BE2C (cell line): ENCODE results near the gene PRR23E.

Experiments
- DNase-seq: peaks from one replicate; pipeline ENCODE4 v3.0.0-alpha.2; 2020
- H3K27me3 ChIP-seq: fragments of 250-450 bp; sonication (Bioruptor Pico); 2 replicates; pipeline ENCODE4 v1.5.1; 2020; ENCODE audit warnings: mild to moderate bottlenecking
- H3K36me3 ChIP-seq: fragments of 250-450 bp; sonication (Bioruptor Pico); 2 replicates; pipeline ENCODE4 v1.5.1; 2020; ENCODE audit warnings: mild to moderate bottlenecking
- H3K4me1 ChIP-seq: fragments of 250-450 bp; sonication (Bioruptor Pico); 2 replicates; pipeline ENCODE4 v1.5.1; 2020
- H3K4me3 ChIP-seq: 2 replicates; pipeline ENCODE4 v1.5.1; 2011; ENCODE audit warnings: low read depth, low read length
- H3K9me3 ChIP-seq: fragments of 250-450 bp; sonication (Bioruptor Pico); 2 replicates; pipeline ENCODE4 v1.5.1; 2020
- TF ChIP-seq, protein P1 (sequence below): IDR thresholded peaks from 2 replicates; pipeline ENCODE4 v1.5.1; 2012; ENCODE audit warnings: mild to moderate bottlenecking, low read depth, low read length

Gene PRR23E

DNA sequence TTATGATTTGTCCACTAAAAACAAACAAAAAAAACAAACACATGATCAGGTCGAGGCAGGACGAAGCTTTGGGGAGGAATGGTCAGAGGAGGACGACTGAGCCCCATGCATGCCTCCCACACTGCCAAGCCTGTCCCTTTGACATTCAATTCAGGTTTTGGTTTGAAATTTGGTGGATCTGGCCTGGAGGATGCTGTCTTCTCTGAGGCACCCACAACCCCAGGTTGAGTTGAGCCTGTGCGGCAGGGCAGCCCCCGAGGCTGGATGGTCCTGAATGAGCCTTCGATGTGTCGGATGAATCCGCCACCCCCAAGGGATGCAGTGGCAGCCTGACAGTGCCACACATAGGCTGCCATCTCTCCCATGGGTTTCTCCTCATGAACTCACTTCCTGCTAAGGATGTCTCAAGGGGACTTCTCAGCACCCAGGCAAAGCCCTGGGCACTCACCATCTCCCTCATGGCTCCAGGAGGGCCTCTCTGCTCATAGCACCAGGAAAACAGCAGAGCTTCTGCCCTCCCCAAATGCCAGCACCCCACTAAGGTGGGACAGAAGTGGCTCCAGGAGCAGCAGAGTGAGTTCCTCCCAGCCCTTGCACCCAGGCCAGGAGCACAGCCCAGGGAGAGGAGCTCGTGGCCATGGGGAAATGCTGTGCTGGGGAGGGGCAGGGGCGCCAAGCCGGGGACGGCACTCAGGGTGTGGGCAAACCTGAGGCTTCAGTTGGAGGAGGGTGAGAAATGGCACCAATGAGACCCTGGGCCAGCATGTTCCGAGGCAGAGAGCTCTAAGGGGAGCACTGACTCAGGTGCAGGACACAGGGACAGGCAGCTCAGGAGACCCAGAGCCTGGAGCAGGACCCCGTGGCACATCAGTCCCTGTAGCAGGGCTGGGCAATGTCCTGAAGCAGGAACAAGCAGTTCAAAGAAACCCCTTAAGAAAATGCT is 18.5 kb downstream of the PRR23E start:
- H3K36me3 ChIP-seq, result no peaks in the 10 kb centered on the region

DNA sequence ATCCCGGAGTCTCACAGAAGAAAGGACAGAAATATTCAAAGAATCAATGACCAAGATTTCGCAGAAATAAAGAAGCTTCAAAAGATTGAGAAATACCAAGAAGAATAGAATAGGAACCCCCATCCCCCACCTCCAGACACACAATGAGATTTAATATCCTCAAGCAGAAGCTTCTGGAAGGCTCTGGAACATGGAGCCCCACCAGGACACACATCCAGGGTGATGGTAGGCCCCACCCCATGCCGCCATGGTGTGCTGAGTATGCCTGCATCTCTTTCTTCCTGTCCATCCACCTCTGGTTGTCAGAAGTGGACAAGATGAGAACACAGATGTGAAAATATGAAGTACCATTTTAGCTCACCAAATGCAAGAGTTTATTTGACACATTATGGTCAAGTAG is 19.3 kb downstream of the PRR23E start:
- DNase-seq, result no peak
- no peaks in the 10 kb centered on the region for H3K9me3 ChIP-seq
- no peaks in the 10 kb centered on the region for H3K27me3 ChIP-seq
- no peaks in the 10 kb centered on the region for H3K4me1 ChIP-seq
- no peaks in the 10 kb centered on the region for H3K36me3 ChIP-seq
- TF ChIP-seq, protein P1, sequence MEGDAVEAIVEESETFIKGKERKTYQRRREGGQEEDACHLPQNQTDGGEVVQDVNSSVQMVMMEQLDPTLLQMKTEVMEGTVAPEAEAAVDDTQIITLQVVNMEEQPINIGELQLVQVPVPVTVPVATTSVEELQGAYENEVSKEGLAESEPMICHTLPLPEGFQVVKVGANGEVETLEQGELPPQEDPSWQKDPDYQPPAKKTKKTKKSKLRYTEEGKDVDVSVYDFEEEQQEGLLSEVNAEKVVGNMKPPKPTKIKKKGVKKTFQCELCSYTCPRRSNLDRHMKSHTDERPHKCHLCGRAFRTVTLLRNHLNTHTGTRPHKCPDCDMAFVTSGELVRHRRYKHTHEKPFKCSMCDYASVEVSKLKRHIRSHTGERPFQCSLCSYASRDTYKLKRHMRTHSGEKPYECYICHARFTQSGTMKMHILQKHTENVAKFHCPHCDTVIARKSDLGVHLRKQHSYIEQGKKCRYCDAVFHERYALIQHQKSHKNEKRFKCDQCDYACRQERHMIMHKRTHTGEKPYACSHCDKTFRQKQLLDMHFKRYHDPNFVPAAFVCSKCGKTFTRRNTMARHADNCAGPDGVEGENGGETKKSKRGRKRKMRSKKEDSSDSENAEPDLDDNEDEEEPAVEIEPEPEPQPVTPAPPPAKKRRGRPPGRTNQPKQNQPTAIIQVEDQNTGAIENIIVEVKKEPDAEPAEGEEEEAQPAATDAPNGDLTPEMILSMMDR, result no peak
- H3K4me3 ChIP-seq, result no peak overlapping the region

More for the DNA sequence above, 18.5 kb downstream of the PRR23E start:
- Histone ChIP-seq H3K4me1 (no peaks in the 10 kb centered on the region), H3K4me3 (no peak overlapping the region), H3K9me3 (no peaks in the 10 kb centered on the region), H3K27me3 (no peaks in the 10 kb centered on the region)
- TF ChIP-seq, protein P1, result no peak
- DNase-seq, result no peak

DNA sequence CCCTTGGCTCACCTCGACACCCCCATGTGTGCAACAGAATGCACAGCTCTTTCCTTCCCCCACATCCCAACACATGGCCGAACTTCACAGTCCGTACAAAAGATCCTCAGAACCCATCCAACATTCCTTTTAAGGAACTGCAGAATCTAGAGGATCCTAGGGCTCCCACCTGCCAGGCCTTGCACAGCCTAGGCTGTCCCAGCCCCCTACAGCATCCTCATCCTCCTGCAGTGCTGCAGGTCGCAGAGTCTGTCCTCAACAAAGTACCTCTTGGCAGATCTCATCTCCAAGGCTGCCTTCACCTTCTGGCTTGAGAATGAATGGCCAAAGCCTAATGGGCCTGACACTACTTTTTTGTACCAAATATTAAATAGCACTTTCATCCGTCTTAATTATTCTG is 19.8 kb downstream of the PRR23E start:
- Histone ChIP-seq H3K9me3 (no peaks in the 10 kb centered on the region), H3K4me3 (no peak overlapping the region), H3K4me1 (no peaks in the 10 kb centered on the region), H3K36me3 (no peaks in the 10 kb centered on the region), H3K27me3 (no peaks in the 10 kb centered on the region)
- no peak for DNase-seq
- TF ChIP-seq, protein P1, result no peak

DNA sequence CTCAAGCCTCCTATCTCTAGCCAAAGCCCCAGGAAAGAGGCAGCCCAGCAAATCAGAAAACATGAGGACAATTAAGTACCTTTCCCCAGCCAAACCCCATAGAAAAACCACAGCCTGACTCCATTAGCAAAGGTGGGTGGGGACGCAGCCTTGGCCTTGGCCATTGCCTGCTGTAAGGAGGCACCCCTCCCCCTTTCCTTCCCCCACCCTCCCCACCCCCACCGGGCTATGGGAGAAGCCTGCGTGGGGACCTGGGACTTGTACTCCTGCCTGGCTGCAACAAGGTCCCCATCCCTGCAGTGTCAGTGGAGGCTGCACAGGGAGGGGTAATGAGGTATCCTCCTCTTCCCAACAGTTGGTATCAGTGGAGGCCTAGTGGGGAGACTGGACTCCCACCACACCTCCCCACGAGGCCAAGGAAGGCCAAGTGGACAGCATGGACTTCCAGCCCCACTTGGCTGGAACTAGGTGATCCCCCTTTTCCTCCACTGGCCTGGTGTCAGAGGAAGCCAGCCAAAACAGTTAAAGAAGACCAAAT is 20.5 kb downstream of the PRR23E start:
- Histone ChIP-seq H3K36me3 (no peaks in the 10 kb centered on the region), H3K4me3 (no peak overlapping the region), H3K9me3 (no peaks in the 10 kb centered on the region), H3K27me3 (no peaks in the 10 kb centered on the region), H3K4me1 (no peaks in the 10 kb centered on the region)
- TF ChIP-seq, protein P1, result no peak
- no peak for DNase-seq

DNA sequence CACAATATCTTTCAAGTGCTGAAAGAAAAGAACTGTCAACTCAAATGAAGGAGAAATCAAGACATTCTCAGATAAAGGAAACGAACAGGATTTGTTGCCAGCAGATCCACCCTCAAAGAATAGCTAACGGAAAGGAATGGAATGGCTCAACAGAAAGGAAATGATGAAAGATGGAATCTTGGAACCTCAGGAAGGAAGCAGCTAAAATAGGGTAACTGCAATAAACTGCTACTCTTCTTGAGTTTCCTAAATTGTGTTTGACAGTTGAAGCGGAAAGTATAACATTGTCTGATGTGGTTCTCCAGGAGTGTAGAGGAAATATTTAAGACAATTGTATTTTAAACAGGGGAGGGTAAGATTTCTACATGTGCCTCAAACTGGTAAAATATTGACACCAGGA is 22.0 kb downstream of the PRR23E start:
- Histone ChIP-seq H3K36me3 (no peaks in the 10 kb centered on the region), H3K27me3 (no peaks in the 10 kb centered on the region), H3K4me1 (no peaks in the 10 kb centered on the region), H3K9me3 (no peaks in the 10 kb centered on the region), H3K4me3 (no peak overlapping the region)
- TF ChIP-seq, protein P1, result no peak
- DNase-seq, result no peak
